Astrocyte of the spinal cord (primary cell): ENCODE measurements around the gene LRRC4C.

Experiments
- DNase-seq: peaks from one replicate; pipeline ENCODE4 v3.0.0; 2011; ENCODE audit warnings: low read depth, low spot score
- H3K4me3 ChIP-seq: 2 replicates; pipeline ENCODE4 v1.5.1; 2011; ENCODE audit warnings: low read depth, mild to moderate bottlenecking, low read length, moderate library complexity
- CTCF ChIP-seq: IDR thresholded peaks from 2 replicates; pipeline ENCODE4 v1.5.1; 2012; ENCODE audit warnings: low read depth, mild to moderate bottlenecking, low read length, inconsistent platforms
- in situ Hi-C: cut with HindIII; loops from 2 replicates; pipeline ENCODE4 v1.10.0; 2017; ENCODE audit warnings: low sequenced_read_pairs

LRRC4C gene

DNA sequence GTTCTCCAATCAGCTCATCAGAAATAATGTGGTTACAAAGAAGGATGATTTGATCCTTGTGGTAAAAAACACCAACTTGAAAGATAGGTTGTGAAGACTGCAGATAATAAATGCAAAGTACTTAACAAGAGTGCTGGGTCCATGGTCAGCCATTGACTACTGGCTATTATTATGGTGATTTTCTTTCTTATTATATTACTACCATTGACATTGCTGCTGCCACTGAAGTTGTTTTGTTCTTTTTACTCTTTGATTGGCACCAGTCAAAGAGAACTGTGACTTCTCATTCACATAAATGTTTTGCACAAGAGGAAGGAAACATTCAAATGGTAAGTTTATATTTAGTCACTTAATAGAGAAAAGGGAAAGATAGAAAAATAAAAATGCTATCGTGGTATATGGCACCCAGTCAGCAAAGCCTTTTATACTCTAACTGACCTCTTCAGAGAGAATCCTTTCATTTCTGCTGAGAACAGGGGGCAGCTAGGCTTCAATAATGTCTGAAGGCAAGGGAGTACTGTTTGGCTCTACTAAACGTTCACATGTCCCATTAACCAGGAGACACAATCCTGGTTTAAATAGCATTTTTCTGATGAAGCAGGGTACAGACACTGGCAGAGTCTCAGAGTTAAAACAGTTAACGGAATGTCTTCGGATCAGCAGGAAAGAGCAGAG is 64.8 kb downstream of the LRRC4C start:
- no peak for TF ChIP-seq CTCF
- no peak for DNase-seq

GRCh38 chr11:41392596-41392995 is 66.9 kb downstream of the LRRC4C start:
- DNase-seq, result no peak
- in situ Hi-C loops, result no loop called here
- no peak for TF ChIP-seq CTCF
- H3K4me3 ChIP-seq, result no peak overlapping the region

More for the DNA sequence above, 64.8 kb downstream of the LRRC4C start:
- H3K4me3 ChIP-seq, result no peak overlapping the region
- in situ Hi-C loops, result no loop called here

DNA sequence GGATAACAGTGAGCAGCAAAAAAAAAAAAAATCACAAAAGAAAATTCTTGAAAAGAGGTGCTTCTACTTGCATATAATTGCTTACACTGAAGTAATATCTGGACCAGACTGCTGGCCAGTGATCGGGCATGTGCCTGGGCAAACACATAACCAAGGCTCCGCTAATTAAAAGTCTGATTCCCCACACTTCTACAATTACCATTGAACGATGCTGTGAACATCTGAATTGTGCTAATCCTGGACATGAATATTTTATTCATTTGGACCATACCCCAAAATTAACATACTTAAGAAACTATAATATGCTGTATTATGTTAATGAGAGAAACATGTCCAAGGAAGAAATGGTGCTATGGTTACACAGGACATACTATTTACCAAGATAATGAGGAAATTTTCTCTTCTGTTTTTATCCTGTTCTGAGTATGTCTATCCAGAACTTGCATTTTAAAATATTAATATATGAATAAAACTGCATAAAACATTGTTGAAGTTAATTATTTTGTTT is 69.8 kb downstream of the LRRC4C start:
- DNase-seq, result no peak
- TF ChIP-seq CTCF, result no peak
- H3K4me3 ChIP-seq, result no peak overlapping the region
- in situ Hi-C loops, result no loop called here

DNA sequence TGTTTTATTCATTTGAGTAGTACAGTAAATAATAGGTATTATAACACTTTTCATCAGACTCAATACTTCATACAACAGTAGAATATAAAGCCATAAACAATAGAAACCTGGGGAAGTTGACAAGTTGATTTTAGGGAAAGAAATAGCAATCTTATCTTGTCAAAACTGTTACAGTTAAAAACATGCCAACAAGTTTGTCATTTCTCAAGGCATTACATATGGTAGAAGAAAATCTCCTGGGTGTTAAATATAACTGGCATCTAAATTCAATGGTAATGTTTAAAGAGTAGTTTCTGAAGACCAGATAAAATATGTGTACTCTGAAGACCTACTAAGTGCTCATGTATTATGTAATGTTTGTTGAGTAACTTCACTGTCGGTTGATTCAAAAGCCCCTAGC is 75.1 kb downstream of the LRRC4C start:
- in situ Hi-C loops, result no loop called here
- no peak overlapping the region for H3K4me3 ChIP-seq
- no peak for TF ChIP-seq CTCF
- no peak for DNase-seq

GRCh38 chr11:41383768-41384167 is 75.7 kb downstream of the LRRC4C start:
- no peak for TF ChIP-seq CTCF
- no peak overlapping the region for H3K4me3 ChIP-seq
- in situ Hi-C loops, result no loop called here
- DNase-seq, result no peak

- no peak for TF ChIP-seq CTCF
- DNase-seq, result peak; percentile 21
- no peak overlapping the region for H3K4me3 ChIP-seq
- in situ Hi-C loops, result no loop called here
Observed at GRCh38 chr11:41382927-41383326, 76.5 kb downstream of the LRRC4C start.
